Mucosa of stomach (tissue), 1 donor: ENCODE measurements around the gene RASSF7.

Source experiments
- H3K27me3 ChIP-seq: one replicate; pipeline ENCODE4 v1.7.0; 2013; ENCODE audit warnings: mild to moderate bottlenecking, low read length; ENCODE audit not compliant: control insufficient read depth, insufficient read depth
- H3K36me3 ChIP-seq: one replicate; pipeline ENCODE4 v1.7.0; 2013; ENCODE audit warnings: low read length; ENCODE audit not compliant: control insufficient read depth, insufficient read depth
- H3K4me1 ChIP-seq: one replicate; pipeline ENCODE4 v1.7.0; 2013; ENCODE audit warnings: mild to moderate bottlenecking, low read length; ENCODE audit not compliant: control insufficient read depth, insufficient read depth
- H3K4me3 ChIP-seq: one replicate; pipeline ENCODE4 v1.7.0; 2013; ENCODE audit warnings: low read length
- H3K9ac ChIP-seq: one replicate; pipeline ENCODE4 v1.7.0; 2013; ENCODE audit warnings: mild to moderate bottlenecking, low read length, moderate library complexity
- H3K9me3 ChIP-seq: one replicate; pipeline ENCODE4 v1.7.0; 2013; ENCODE audit warnings: mild to moderate bottlenecking, low read length, moderate library complexity; ENCODE audit not compliant: control insufficient read depth
- donor health status: Pancreatic carcinoma.

The RASSF7 gene

GRCh38 chr11:528166-528814, 32.5 kb upstream of the RASSF7 start:
- H3K9ac ChIP-seq: no peak overlapping the region
- H3K4me3 ChIP-seq: no peak overlapping the region
- H3K27me3 ChIP-seq: no peaks in the 10 kb centered on the region
- H3K9me3 ChIP-seq: no peaks in the 10 kb centered on the region
- H3K4me1 ChIP-seq: peaks cover 5% of the 10 kb centered on the region
- peaks cover 9% of the 10 kb centered on the region for H3K36me3 ChIP-seq

GRCh38 chr11:528815-529727, 31.7 kb upstream of the RASSF7 start:
- Histone ChIP-seq H3K27me3 (no peaks in the 10 kb centered on the region), H3K4me3 (no peak overlapping the region), H3K9me3 (no peaks in the 10 kb centered on the region), H3K9ac (no peak overlapping the region), H3K4me1 (peaks cover 12% of the 10 kb centered on the region), H3K36me3 (peaks cover 13% of the 10 kb centered on the region)

- H3K4me1 ChIP-seq: peaks cover 18% of the 10 kb centered on the region
- no peak overlapping the region for H3K4me3 ChIP-seq
- H3K9ac ChIP-seq: no peak overlapping the region
- peaks cover 13% of the 10 kb centered on the region for H3K36me3 ChIP-seq
- H3K9me3 ChIP-seq: no peaks in the 10 kb centered on the region
- H3K27me3 ChIP-seq: no peaks in the 10 kb centered on the region
Measured at GRCh38 chr11:529728-530411, 30.9 kb upstream of the RASSF7 start.

- Histone ChIP-seq H3K9ac (no peak overlapping the region), H3K4me1 (peaks cover 21% of the 10 kb centered on the region), H3K27me3 (no peaks in the 10 kb centered on the region), H3K9me3 (no peaks in the 10 kb centered on the region), H3K36me3 (peaks cover 13% of the 10 kb centered on the region), H3K4me3 (no peak overlapping the region)
Measured at GRCh38 chr11:530960-531831, 29.6 kb upstream of the RASSF7 start.

- no peaks in the 10 kb centered on the region for H3K9me3 ChIP-seq
- peaks cover 23% of the 10 kb centered on the region for H3K4me1 ChIP-seq
- peaks cover 13% of the 10 kb centered on the region for H3K36me3 ChIP-seq
- no peaks in the 10 kb centered on the region for H3K27me3 ChIP-seq
- no peak overlapping the region for H3K4me3 ChIP-seq
- H3K9ac ChIP-seq: no peak overlapping the region
Measured at GRCh38 chr11:531919-532526, 28.7 kb upstream of the RASSF7 start.

GRCh38 chr11:532527-532985, 28.2 kb upstream of the RASSF7 start:
- no peak overlapping the region for H3K4me3 ChIP-seq
- peaks cover 13% of the 10 kb centered on the region for H3K36me3 ChIP-seq
- H3K9ac ChIP-seq: no peak overlapping the region
- peaks cover under 1% of the 10 kb centered on the region for H3K27me3 ChIP-seq
- no peaks in the 10 kb centered on the region for H3K9me3 ChIP-seq
- H3K4me1 ChIP-seq: peaks cover 28% of the 10 kb centered on the region

- Histone ChIP-seq H3K4me1 (peaks cover 33% of the 10 kb centered on the region), H3K4me3 (no peak overlapping the region), H3K27me3 (peaks cover 5% of the 10 kb centered on the region), H3K9ac (no peak overlapping the region), H3K9me3 (no peaks in the 10 kb centered on the region), H3K36me3 (peaks cover 13% of the 10 kb centered on the region)
Measured at GRCh38 chr11:532986-533585, 27.7 kb upstream of the RASSF7 start.

- no peak overlapping the region for H3K9ac ChIP-seq
- H3K36me3 ChIP-seq: peaks cover 13% of the 10 kb centered on the region
Measured at GRCh38 chr11:533586-534395, 27.0 kb upstream of the RASSF7 start.

GRCh38 chr11:534396-535209, 26.2 kb upstream of the RASSF7 start:
- Histone ChIP-seq H3K9ac (peak overlapping the region; percentile 64), H3K36me3 (peaks cover 13% of the 10 kb centered on the region), H3K4me3 (peak overlapping the region; percentile 33), H3K27me3 (peaks cover 6% of the 10 kb centered on the region), H3K9me3 (no peaks in the 10 kb centered on the region), H3K4me1 (peaks cover 37% of the 10 kb centered on the region)

More at GRCh38 chr11:533586-534395, 27.0 kb upstream of the RASSF7 start:
- peaks cover 6% of the 10 kb centered on the region for H3K27me3 ChIP-seq
- H3K9me3 ChIP-seq: no peaks in the 10 kb centered on the region
- peaks cover 37% of the 10 kb centered on the region for H3K4me1 ChIP-seq
- H3K4me3 ChIP-seq: no peak overlapping the region

GRCh38 chr11:535210-535518, 25.6 kb upstream of the RASSF7 start:
- H3K36me3 ChIP-seq: peaks cover 13% of the 10 kb centered on the region
- no peak overlapping the region for H3K4me3 ChIP-seq
- peaks cover 6% of the 10 kb centered on the region for H3K27me3 ChIP-seq
- H3K9me3 ChIP-seq: no peaks in the 10 kb centered on the region
- no peak overlapping the region for H3K9ac ChIP-seq
- peaks cover 37% of the 10 kb centered on the region for H3K4me1 ChIP-seq
